ENCODE results near the gene CRISPLD2.

The CRISPLD2 gene

GRCh38 chr16:84911486-84912216, 91.9 kb downstream of the CRISPLD2 start:
- DNase-seq (ENCODE audit: low read depth in 2 of 2), result no peak

GRCh38 chr16:84913315-84913714, 93.5 kb downstream of the CRISPLD2 start:
- no peak for DNase-seq (ENCODE audit: low read depth in 2 of 2)

- no peak for DNase-seq (ENCODE audit: low read depth in 2 of 2)
Measured at GRCh38 chr16:84914273-84914672, 94.5 kb downstream of the CRISPLD2 start.

GRCh38 chr16:84916178-84916577, 96.4 kb downstream of the CRISPLD2 start:
- no peak for DNase-seq (ENCODE audit: low read depth in 2 of 2)

GRCh38 chr16:84916850-84917249, 97.1 kb downstream of the CRISPLD2 start:
- DNase-seq (ENCODE audit: low read depth in 2 of 2), result no peak

GRCh38 chr16:84917492-84917891, 97.7 kb downstream of the CRISPLD2 start:
- no peak for DNase-seq (ENCODE audit: low read depth in 2 of 2)

GRCh38 chr16:84918006-84918909, 98.5 kb downstream of the CRISPLD2 start:
- no peak for DNase-seq (ENCODE audit: low read depth in 2 of 2)

GRCh38 chr16:84919269-84919668, 99.5 kb downstream of the CRISPLD2 start:
- no peak for DNase-seq (ENCODE audit: low read depth in 2 of 2)

- DNase-seq (ENCODE audit: low read depth in 2 of 2), result no peak
Measured at GRCh38 chr16:84919708-84920107, 99.9 kb downstream of the CRISPLD2 start.

- DNase-seq (ENCODE audit: low read depth in 2 of 2), result no peak
Measured at GRCh38 chr16:84920333-84920732, 100.5 kb downstream of the CRISPLD2 start.

- DNase-seq (ENCODE audit: low read depth in 2 of 2), result no peak
Measured at GRCh38 chr16:84922351-84923120, 102.8 kb downstream of the CRISPLD2 start.

- no peak for DNase-seq (ENCODE audit: low read depth in 2 of 2)
Measured at GRCh38 chr16:84924331-84925091, 104.7 kb downstream of the CRISPLD2 start.

- no peak for DNase-seq (ENCODE audit: low read depth in 2 of 2)
Measured at GRCh38 chr16:84925092-84925772, 105.4 kb downstream of the CRISPLD2 start.

- no peak for DNase-seq (ENCODE audit: low read depth in 2 of 2)
Measured at GRCh38 chr16:84925773-84926372, 106.1 kb downstream of the CRISPLD2 start.

GRCh38 chr16:84926462-84926861, 106.7 kb downstream of the CRISPLD2 start:
- no peak for DNase-seq (ENCODE audit: low read depth in 2 of 2)

GRCh38 chr16:84927621-84928591, 108.1 kb downstream of the CRISPLD2 start:
- DNase-seq (ENCODE audit: low read depth in 2 of 2), result no peak

GRCh38 chr16:84928679-84929420, 109.1 kb downstream of the CRISPLD2 start:
- no peak for DNase-seq (ENCODE audit: low read depth in 2 of 2)

All from fibroblast of skin of left biceps (primary cell).